HepG2 (cell line): Measurements from ENCODE around the gene ULK4.

Experiments
- TRIM24 ChIP-seq: sonication (generic); formaldehyde crosslinking; IDR thresholded peaks from 2 replicates; pipeline ENCODE4 v1.8.0; 2022; ENCODE audit warnings: mild to moderate bottlenecking, missing genetic modification reagents
- TF ChIP-seq, protein P1 (sequence below): sonication (generic); formaldehyde crosslinking; IDR thresholded peaks from 2 replicates; pipeline ENCODE4 v1.5.0; 2020; ENCODE audit warnings: mild to moderate bottlenecking, missing genetic modification reagents, moderate library complexity
- TF ChIP-seq, protein P2 (sequence below): sonication (generic); formaldehyde crosslinking; IDR thresholded peaks from 2 replicates; pipeline ENCODE4 v1.5.0; 2020; ENCODE audit warnings: missing genetic modification reagents, mild to moderate bottlenecking, borderline replicate concordance

DNA sequence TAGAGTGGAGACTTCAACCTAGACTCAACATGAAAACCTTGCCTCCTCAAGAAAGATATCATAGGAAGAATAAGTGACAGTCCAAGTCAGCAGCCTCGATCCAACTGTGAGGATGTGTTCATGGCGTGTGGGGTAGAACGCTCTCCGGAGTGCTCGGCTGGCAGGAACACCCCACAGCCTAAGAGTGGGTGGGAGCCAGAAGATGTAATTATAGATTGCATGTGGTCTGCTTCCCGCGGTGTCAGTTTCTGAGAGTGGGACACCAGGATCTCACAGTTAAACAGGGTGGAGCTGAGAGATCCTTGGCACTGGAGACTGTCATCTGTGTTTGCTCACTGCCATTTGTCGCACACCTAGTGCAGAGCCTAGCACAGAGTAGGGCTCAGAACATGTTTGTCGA is 604.6 kb downstream of the ULK4 start:
- no peak for TF ChIP-seq TRIM24 (CRISPR knock-in tag)
- TF ChIP-seq, protein P1, sequence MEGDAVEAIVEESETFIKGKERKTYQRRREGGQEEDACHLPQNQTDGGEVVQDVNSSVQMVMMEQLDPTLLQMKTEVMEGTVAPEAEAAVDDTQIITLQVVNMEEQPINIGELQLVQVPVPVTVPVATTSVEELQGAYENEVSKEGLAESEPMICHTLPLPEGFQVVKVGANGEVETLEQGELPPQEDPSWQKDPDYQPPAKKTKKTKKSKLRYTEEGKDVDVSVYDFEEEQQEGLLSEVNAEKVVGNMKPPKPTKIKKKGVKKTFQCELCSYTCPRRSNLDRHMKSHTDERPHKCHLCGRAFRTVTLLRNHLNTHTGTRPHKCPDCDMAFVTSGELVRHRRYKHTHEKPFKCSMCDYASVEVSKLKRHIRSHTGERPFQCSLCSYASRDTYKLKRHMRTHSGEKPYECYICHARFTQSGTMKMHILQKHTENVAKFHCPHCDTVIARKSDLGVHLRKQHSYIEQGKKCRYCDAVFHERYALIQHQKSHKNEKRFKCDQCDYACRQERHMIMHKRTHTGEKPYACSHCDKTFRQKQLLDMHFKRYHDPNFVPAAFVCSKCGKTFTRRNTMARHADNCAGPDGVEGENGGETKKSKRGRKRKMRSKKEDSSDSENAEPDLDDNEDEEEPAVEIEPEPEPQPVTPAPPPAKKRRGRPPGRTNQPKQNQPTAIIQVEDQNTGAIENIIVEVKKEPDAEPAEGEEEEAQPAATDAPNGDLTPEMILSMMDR, result no peak
- TF ChIP-seq, protein P2, sequence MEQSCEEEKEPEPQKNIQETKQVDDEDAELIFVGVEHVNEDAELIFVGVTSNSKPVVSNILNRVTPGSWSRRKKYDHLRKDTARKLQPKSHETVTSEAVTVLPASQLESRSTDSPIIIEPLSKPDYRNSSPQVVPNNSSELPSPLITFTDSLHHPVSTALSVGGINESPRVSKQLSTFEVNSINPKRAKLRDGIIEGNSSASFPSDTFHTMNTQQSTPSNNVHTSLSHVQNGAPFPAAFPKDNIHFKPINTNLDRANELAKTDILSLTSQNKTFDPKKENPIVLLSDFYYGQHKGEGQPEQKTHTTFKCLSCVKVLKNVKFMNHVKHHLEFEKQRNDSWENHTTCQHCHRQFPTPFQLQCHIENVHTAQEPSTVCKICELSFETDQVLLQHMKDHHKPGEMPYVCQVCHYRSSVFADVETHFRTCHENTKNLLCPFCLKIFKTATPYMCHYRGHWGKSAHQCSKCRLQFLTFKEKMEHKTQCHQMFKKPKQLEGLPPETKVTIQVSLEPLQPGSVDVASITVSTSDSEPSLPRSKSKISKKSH, result no peak
